GM12878 (cell line): ENCODE measurements around the gene ETDA. TPM values are rescaled to one million over a fixed set of nuclear protein-coding genes. Genes with fewer than 3 reads are reported as not detected.

Experiments used
- ATAC-seq: fragments of 200-7000 bp; cut with Tn5 transposase; 3 replicates; pipeline ENCODE4 v1.9.1; 2020; ENCODE audit warnings: mild to moderate bottlenecking, moderate library complexity
- BruUV-seq: library from RNA; stranded (reverse); fragments of 400-500 nt; replicated peaks from 2 replicates; lab custom pipeline; 2021; lab: Mats Ljungman, UMichigan
- CTCF ChIA-PET: fragments of 300-600 bp; sonication (Branson Sonifier 250); formaldehyde crosslinking; extraction: SDS; loops from one replicate; lab custom pipeline; 2021; ENCODE audit warnings: inconsistent platforms; lab: Yijun Ruan, JAX
- POLR2A ChIA-PET: fragments of 350-600 bp; formaldehyde crosslinking; extraction: SDS; loops from one replicate; lab custom pipeline; 2021; ENCODE audit warnings: inconsistent platforms; lab: Charles Lee
- RAD21 ChIA-PET: fragments of 300-600 bp; sonication (Branson Sonifier 250); formaldehyde crosslinking; loops from one replicate; lab custom pipeline; 2023; ENCODE audit warnings: antibody characterized with exemption; ENCODE audit not compliant: unreplicated experiment; lab: Charles Lee
- SMC1A ChIA-PET: fragments of 300-600 bp; sonication (Branson Sonifier 250); formaldehyde crosslinking; loops from one replicate; lab custom pipeline; 2023; ENCODE audit not compliant: unreplicated experiment, uncharacterized antibody; lab: Charles Lee
- DNase-seq: peaks from one replicate; pipeline ENCODE4 v3.0.0-alpha.2; 2011; ENCODE audit warnings: low read depth, low spot score
- FAIRE-seq: peaks from 3 replicates; lab custom pipeline; 2011; peaks lifted over from hg19 to GRCh38; lab: Jason Lieb, UNC
- H2AFZ ChIP-seq: 2 replicates; pipeline ENCODE4 v1.6.0; 2011; ENCODE audit warnings: low read depth, low read length, control low read depth; ENCODE audit not compliant: control insufficient read depth
- H3K27ac ChIP-seq: 2 replicates; pipeline ENCODE4 v1.5.1; 2011; ENCODE audit warnings: control low read depth; ENCODE audit not compliant: control insufficient read depth, insufficient read depth
- H3K27me3 ChIP-seq, 2 experiments: replicated peaks in 1 of 2; 2 replicates each; pipeline versions ENCODE4 v1.6.0 to v1.6.1; 2011; ENCODE audit warnings: low read length in 1 of 2; ENCODE audit not compliant: control insufficient read depth in 2 of 2, insufficient read depth in 2 of 2
- H3K36me3 ChIP-seq, 2 experiments: 2 replicates each; pipeline ENCODE4 v1.5.1; 2011; ENCODE audit warnings: low read length in 1 of 2; ENCODE audit not compliant: control insufficient read depth in 2 of 2, insufficient read depth in 2 of 2
- H3K4me1 ChIP-seq: 2 replicates; pipeline ENCODE4 v1.6.1; 2011; ENCODE audit warnings: mild to moderate bottlenecking, low read length, moderate library complexity, mixed read lengths; ENCODE audit not compliant: control insufficient read depth, insufficient read depth
- H3K4me2 ChIP-seq: 2 replicates; pipeline ENCODE4 v1.6.0; 2011; ENCODE audit warnings: control low read depth; ENCODE audit not compliant: control insufficient read depth, insufficient read depth
- H3K4me3 ChIP-seq: fragments of 200-600 bp; sonication (generic); 2 replicates; pipeline ENCODE4 v1.5.1; 2016
- H3K79me2 ChIP-seq: 2 replicates; pipeline ENCODE4 v1.6.0; 2011; ENCODE audit warnings: low read length; ENCODE audit not compliant: control insufficient read depth, insufficient read depth
- H3K9ac ChIP-seq: 2 replicates; pipeline ENCODE4 v1.8.0; 2011; ENCODE audit warnings: low read length, control low read depth, mixed read lengths; ENCODE audit not compliant: control insufficient read depth, insufficient read depth
- H3K9me3 ChIP-seq: replicated peaks from 3 replicates; pipeline ENCODE4 v1.5.1; 2011; ENCODE audit warnings: mild to moderate bottlenecking, low read length; ENCODE audit not compliant: control insufficient read depth, insufficient read depth
- H4K20me1 ChIP-seq: 2 replicates; pipeline ENCODE4 v1.6.0; 2011; ENCODE audit not compliant: control insufficient read depth, insufficient read depth
- IKZF1 ChIP-seq: fragments of 450-650 bp; conservative IDR thresholded peaks from 2 replicates; pipeline ENCODE4 v1.6.1; 2017; ENCODE audit warnings: antibody characterized with exemption, mild to moderate bottlenecking
- SMC3 ChIP-seq: IDR thresholded peaks from 2 replicates; pipeline ENCODE4 v1.6.1; 2011; ENCODE audit warnings: low read length, improper control_type of control experiment, borderline replicate concordance
- WGBS: methylation state at CpG from one replicate; pipeline ENCODE4 v1.1.6; 2016; ENCODE audit warnings: low lambda C conversion rate; ENCODE audit not compliant: insufficient replicate concordance, insufficient coverage; ENCODE audit errors: missing lambda C conversion rate; 5-methylcytosine and 5-hydroxymethylcytosine counted together
- in situ Hi-C: fragments of 300-500 bp; cut with MboI; formaldehyde crosslinking; loops from 9 replicates; pipeline ENCODE4 v1.14.3; 2018; ENCODE audit warnings: mixed read lengths
- intact Hi-C: fragments of 100-400 bp; cut with micrococcal nuclease; formaldehyde crosslinking; loops from one replicate; pipeline ENCODE4 v1.14.2; 2022; ENCODE audit not compliant: unreplicated experiment
- polyA plus RNA-seq, 11 experiments: library from polyadenylated mRNA; depleted of rRNA in 4 of 11; unstranded in 6 of 11; stranded (reverse) in 5 of 11; fragments of >200 nt; fragmentation: Nextera tagmentation in 4 of 11; fragmentation: Illumina TruSeq in 1 of 11; extraction: Ambion mirVana in 4 of 11; extraction: Trizol in 1 of 11; gene quantifications; 1 replicate in 1 of 11; 2 replicates in 10 of 11; pipeline versions ENCODE4 v1.2.1 to v1.2.3, GENCODE V29; 2011 to 2016; ENCODE audit warnings: inconsistent platforms in 2 of 11, missing spikeins in 2 of 11, low read depth in 1 of 11
- total RNA-seq, 4 experiments: library from RNA; depleted of rRNA in 3 of 4; stranded (reverse); fragments of >200 nt in 3 of 4; fragmentation: Illumina TruSeq in 1 of 4; extraction: Trizol in 1 of 4; gene quantifications; 2 replicates each; pipeline versions ENCODE4 v1.2.1 to v1.2.3, GENCODE V29; 2013 to 2021
- TF ChIP-seq, protein P1 (sequence below), 3 experiments: IDR thresholded peaks in 2 of 3; conservative IDR thresholded peaks in 1 of 3; 2 replicates each; pipeline ENCODE4 v1.5.1; 2011; ENCODE audit warnings: low read depth in 3 of 3, low read length in 3 of 3, mild to moderate bottlenecking in 3 of 3, control low read depth in 2 of 3, moderate library complexity in 2 of 3, inconsistent platforms in 1 of 3, mixed read lengths in 1 of 3; ENCODE audit not compliant: control insufficient read depth in 2 of 3, insufficient read depth in 1 of 3; ENCODE audit errors: extremely low read depth in 1 of 3

ETDA gene
- total and polyA plus RNA-seq, 10 of the 15 experiments (the other 5 are each of a cell fraction or from before 2014, with no cell fraction given), result not detected

GRCh38 chrX:135295238-135295943 is 43.5 kb downstream of the ETDA start:
- Histone ChIP-seq H3K4me3 (peak overlapping the region; percentile 54), H3K9me3 (no peaks in the 10 kb centered on the region), H4K20me1 (no peaks in the 10 kb centered on the region), H3K4me1 (no peaks in the 10 kb centered on the region)
- DNase-seq (peak; percentile 9), ATAC-seq (peak; percentile 100), FAIRE-seq (no peak)
- 24% methylated on average over 26 of the region's 26 CpGs for WGBS
- RAD21 ChIA-PET, result interaction anchor here (1.0 to 2.0 kb wide), 2 partner anchors 19 to 44 kb away, joined by 4 to 8 read pairs; no protein-coding TSS in a partner anchor
- peak; percentile 53; the same call in 1 of the 2 replicates for TF ChIP-seq IKZF1
- TF ChIP-seq SMC3, result no peak
- TF ChIP-seq, protein P1, sequence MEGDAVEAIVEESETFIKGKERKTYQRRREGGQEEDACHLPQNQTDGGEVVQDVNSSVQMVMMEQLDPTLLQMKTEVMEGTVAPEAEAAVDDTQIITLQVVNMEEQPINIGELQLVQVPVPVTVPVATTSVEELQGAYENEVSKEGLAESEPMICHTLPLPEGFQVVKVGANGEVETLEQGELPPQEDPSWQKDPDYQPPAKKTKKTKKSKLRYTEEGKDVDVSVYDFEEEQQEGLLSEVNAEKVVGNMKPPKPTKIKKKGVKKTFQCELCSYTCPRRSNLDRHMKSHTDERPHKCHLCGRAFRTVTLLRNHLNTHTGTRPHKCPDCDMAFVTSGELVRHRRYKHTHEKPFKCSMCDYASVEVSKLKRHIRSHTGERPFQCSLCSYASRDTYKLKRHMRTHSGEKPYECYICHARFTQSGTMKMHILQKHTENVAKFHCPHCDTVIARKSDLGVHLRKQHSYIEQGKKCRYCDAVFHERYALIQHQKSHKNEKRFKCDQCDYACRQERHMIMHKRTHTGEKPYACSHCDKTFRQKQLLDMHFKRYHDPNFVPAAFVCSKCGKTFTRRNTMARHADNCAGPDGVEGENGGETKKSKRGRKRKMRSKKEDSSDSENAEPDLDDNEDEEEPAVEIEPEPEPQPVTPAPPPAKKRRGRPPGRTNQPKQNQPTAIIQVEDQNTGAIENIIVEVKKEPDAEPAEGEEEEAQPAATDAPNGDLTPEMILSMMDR (IDR thresholded peaks at IDR 0.05 in 2 of 3, conservative IDR thresholded peaks at IDR 0.05 in 1 of 3; ENCODE audit: control insufficient read depth in 2 of 3, extremely low read depth in 1 of 3, insufficient read depth in 1 of 3, low read depth in 3 of 3, low read length in 3 of 3), result peak; percentile 8 to 31 (median 24); a peak in 2 of 6 replicates
- TF ChIP-seq, all 136 proteins: peak for 2
- TSS peak; percentile 23 for BruUV-seq
- Histone ChIP-seq H3K9ac (no peak overlapping the region; the same call in 1 of the 2 replicates), H2AFZ (peak overlapping the region; percentile 67), H3K4me2 (peak overlapping the region; percentile 40), H3K36me3 (no peaks in the 10 kb centered on the region), H3K27me3 (no peaks in the 10 kb centered on the region), H3K79me2 (no peaks in the 10 kb centered on the region), H3K27ac (no peak overlapping the region; the same call in 1 of the 2 replicates)
- in situ Hi-C loops, result no loop called here
- SMC1A ChIA-PET, result interaction anchor here (0.7 to 2.4 kb wide), 2 partner anchors 45 to 185 kb away, joined by 3 to 7 read pairs; no protein-coding TSS in a partner anchor
- POLR2A ChIA-PET, result interaction anchor here (1.0 to 1.3 kb wide), 2 partner anchors 78 to 114 kb away, joined by 4 read pairs; no protein-coding TSS in a partner anchor
- CTCF ChIA-PET, result interaction anchor here (0.7 to 3.0 kb wide), 12 partner anchors 8 to 187 kb away, joined by 3 to 11 read pairs (median 4); no protein-coding TSS in a partner anchor
- intact Hi-C loops, result no loop called here
